Fibroblast of the aortic adventitia (primary cell): Measurements from ENCODE around the gene RAB1A. TPM values are rescaled to one million over a fixed set of nuclear protein-coding genes. Genes with fewer than 3 reads are reported as not detected.

Experiments
- DNase-seq: peaks from one replicate; pipeline ENCODE4 v3.0.0-alpha.2; 2010; ENCODE audit warnings: low read depth
- H3K4me3 ChIP-seq: 2 replicates; pipeline ENCODE4 v1.5.1; 2011; ENCODE audit warnings: low read depth, mild to moderate bottlenecking, control low read depth, low read length, moderate library complexity
- total RNA-seq: library from RNA; depleted of rRNA; stranded (reverse); fragments of >200 nt; gene quantifications from 2 replicates; pipeline ENCODE4 v1.2.3, GENCODE V29; 2012; ENCODE audit warnings: low replicate concordance
- TF ChIP-seq, protein P1 (sequence below): IDR thresholded peaks from 2 replicates; pipeline ENCODE4 v1.5.1; 2011; ENCODE audit warnings: mild to moderate bottlenecking, low read length, control low read depth, inconsistent platforms; ENCODE audit not compliant: insufficient read depth

The RAB1A gene
- total RNA-seq, 1 donor = 80.7 TPM

DNA sequence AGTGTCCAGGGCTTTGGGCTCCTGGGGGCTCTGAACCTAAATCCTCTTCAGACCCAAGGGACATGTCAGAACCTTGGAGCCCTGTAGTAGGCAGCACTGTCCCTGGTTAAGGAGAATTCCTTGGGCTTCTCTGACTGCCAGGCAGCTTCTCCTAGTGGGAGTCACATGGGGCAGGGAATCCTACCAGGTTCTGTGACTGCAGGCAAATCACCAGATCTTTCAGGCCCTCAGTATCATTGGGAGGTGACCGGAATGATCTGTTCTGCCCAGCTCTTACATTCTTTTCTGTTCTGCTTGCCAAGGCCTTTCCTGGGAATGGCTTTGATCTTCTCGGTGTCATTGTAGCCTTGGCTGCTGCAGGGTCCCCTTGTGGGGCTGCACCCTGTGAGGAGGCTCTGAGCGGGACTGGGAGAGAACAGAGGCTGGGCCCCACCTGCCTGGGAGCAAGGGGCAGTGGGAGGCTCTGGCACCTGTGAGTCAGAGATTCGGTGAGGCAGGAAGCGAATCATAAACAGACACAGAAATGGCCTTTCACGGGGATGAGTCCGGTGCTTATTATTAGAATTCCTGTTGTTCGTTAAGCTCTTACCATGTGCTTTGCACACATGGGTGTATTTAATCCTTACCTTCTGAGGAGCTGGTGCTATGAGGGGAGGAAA, 59.6 kb downstream of the RAB1A start:
- peak; percentile 61 for DNase-seq
- TF ChIP-seq, protein P1, sequence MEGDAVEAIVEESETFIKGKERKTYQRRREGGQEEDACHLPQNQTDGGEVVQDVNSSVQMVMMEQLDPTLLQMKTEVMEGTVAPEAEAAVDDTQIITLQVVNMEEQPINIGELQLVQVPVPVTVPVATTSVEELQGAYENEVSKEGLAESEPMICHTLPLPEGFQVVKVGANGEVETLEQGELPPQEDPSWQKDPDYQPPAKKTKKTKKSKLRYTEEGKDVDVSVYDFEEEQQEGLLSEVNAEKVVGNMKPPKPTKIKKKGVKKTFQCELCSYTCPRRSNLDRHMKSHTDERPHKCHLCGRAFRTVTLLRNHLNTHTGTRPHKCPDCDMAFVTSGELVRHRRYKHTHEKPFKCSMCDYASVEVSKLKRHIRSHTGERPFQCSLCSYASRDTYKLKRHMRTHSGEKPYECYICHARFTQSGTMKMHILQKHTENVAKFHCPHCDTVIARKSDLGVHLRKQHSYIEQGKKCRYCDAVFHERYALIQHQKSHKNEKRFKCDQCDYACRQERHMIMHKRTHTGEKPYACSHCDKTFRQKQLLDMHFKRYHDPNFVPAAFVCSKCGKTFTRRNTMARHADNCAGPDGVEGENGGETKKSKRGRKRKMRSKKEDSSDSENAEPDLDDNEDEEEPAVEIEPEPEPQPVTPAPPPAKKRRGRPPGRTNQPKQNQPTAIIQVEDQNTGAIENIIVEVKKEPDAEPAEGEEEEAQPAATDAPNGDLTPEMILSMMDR = peak; percentile 52

DNA sequence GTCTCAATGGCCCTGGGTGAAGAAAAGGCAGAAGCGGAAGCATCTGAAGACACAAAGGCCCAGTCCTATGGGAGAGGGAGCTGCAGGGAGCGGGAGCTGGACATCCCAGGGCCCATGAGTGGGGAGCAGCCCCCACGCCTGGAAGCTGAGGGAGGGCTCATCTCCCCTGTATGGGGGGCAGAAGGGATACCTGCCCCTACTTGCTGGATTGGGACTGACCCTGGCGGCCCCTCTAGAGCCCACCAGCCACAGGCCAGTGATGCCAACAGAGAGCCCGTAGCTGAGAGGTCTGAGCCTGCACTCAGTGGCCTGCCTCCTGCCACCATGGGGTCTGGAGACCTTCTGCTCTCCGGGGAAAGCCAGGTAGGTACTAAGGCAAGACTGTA, 60.5 kb downstream of the RAB1A start:
- DNase-seq = no peak
- TF ChIP-seq, protein P1 = no peak
- no peak overlapping the region for H3K4me3 ChIP-seq

More for the DNA sequence above, 59.6 kb downstream of the RAB1A start:
- H3K4me3 ChIP-seq = no peak overlapping the region

DNA sequence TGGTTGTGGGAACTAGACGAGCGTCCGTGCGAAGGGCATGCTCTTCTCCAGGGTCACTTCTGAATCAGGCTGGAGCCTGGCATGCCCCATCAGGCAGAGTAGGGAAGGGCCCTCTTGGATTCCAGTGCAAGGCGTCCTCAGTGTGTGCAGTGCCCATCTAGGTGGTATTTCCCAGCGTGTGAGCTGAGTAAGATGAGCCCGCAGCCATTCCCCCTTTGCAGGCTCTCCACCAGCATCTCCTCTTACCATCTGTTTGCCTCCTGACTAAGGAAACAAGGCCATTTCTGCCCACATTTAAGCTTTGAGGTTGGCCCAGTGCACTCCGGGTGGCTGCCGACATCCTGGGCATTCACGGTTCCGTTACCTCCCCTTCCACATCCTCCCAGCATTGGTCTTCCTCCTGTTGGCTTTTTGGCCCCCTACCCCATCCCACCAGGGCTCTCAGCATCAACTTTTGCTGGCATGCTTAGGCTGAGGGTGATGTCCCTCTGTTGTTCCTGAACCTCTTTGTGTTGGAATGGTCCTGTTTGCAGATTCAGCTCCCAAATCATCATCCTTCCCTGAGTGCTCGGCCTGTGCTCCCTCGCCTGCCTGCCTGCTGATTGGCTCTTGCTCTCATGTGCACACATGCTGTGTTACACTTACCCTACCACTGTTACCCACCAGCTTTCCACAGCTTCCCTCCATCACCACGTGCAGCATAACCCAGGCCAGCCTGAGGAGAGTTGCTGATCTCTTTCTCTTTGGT, 61.9 kb downstream of the RAB1A start:
- no peak for DNase-seq
- TF ChIP-seq, protein P1 = no peak
- H3K4me3 ChIP-seq = no peak overlapping the region

DNA sequence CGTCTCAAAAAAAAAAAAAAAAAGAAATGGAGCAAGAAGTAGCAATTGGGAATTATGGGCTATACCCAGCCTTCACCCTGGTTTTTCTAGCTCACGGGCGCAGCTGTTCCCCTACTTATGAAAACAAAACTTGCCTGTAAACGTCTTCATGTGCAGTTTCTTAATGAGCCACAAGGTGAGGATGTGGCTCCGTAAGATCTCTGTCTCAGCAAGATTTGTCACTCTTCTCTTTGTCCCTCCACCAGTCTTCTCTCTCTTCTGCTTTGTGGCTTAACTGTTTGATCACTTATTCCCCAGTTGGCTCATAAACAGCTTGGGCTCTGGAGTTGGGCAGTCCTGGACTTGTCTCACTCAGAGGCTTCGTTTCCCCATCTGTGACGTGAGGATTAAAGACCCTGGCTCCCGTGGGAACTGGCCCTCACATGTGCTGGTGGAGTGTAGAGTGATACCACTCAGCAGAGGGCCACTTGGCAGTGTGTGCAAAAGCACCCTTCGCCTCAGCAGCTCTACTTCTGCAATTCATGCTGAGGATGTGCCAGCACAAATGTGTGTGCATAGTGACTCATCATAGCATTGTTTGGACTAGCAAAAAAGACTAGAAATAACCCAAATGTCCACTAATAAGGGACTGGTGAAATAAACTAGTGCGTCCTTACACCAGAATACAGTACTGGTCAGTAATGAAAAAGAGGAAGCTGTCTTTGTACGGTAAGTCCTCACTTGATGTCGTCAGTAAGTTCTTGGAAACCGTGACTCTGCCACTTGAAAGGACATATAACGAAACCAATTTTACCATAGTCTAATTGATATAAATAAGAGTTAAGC, 65.0 kb downstream of the RAB1A start:
- TF ChIP-seq, protein P1 = peak; percentile 60
- H3K4me3 ChIP-seq = peak overlapping the region; percentile 41
- peak; percentile 97 for DNase-seq

DNA sequence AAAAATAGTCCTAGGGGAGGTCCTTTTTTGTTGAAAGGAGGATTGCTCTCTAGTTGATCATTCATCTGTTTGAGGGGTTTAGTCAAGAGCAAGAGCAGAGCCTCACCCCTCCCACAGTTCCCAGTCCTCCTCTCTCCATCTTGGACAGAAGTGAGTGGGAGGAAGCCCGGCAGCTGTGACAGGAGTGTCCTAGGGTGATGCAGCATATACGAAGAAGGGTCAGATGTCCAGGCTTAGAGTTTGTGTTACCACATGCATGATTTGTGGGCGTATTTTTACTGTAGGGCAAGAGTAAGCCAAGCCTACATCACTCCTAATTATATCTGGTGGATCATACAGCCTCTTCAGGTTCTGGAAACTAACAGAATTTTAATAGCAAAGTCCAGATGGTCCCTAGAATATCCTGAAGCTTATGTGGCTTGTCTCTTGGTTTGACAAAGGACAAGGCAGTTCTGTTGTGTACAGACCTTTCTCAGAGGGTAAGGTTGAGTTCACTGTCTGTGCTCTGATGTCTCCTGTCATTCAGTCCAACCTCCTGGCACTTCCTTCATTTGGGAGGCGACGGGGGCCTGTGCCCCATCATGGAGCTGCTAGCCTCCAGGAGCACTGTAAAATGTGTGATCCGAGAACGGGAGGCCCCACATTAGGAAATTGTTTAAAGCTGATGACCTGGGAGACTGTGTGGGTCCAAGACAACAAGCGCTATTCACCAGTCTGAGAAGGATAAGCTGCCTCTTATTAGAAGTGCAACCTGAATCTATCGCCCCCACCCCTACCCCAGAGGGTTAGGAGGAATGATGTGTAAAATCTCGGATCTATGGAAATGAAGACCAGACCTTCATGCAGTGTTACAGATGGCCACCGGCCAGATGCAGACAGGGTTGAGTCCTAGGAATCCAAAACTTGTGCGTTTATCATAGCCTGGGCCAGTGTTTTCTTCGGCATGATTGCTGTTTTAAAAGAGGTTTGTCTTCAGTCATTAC, 66.8 kb downstream of the RAB1A start:
- TF ChIP-seq, protein P1 = no peak
- H3K4me3 ChIP-seq = no peak overlapping the region
- DNase-seq = no peak

DNA sequence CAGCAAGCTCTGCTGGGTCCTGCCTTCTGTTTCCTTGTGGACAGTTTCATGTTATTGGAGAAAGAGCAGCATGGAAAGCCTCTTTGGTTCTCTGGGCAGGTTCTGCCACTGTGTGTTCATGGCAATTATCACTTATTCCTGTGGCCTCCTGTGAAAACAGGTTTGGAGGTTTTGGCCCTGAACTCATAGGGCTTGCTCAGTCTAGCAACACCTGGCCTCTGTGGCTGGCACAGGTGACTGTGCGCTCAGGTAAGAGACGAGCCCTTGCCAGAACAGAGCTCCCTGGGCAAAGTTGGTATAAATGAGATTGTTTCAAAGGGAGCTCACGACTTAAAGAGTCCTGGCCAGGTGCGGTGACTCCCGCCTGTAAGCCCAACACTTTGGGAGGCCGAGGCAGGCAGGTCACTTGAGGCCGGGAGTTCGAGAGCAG, 68.0 kb downstream of the RAB1A start:
- TF ChIP-seq, protein P1 = no peak
- DNase-seq = no peak
- no peak overlapping the region for H3K4me3 ChIP-seq
